A549 (cell line): ENCODE measurements around the gene RTN4R.

Source experiments
- CEBPB ChIP-seq, 2 experiments: fragments of >200 bp in 1 of 2; sonication (Bioruptor Twin) in 1 of 2; formaldehyde crosslinking in 1 of 2; IDR thresholded peaks; 2 replicates each; pipeline ENCODE4 v1.6.1; 2012 to 2016
- ELK1 ChIP-seq: fragments of 150-350 bp; IDR thresholded peaks from 2 replicates; pipeline ENCODE4 v1.6.1; 2014; ENCODE audit warnings: low read depth, mild to moderate bottlenecking, low read length
- EP300 ChIP-seq, 2 experiments: fragments of >200 bp; sonication (Bioruptor Twin); formaldehyde crosslinking; IDR thresholded peaks; 2 replicates in 1 of 2; 3 replicates in 1 of 2; pipeline ENCODE4 v1.6.1; 2016 to 2017
- POLR2A ChIP-seq: IDR thresholded peaks from 2 replicates; pipeline ENCODE4 v1.6.1; 2012; ENCODE audit warnings: mild to moderate bottlenecking, low read length
- REST ChIP-seq: fragments of 200-600 bp; sonication (generic); IDR thresholded peaks from 2 replicates; pipeline ENCODE4 v1.6.1; 2016; ENCODE audit warnings: antibody characterized with exemption, mild to moderate bottlenecking, moderate library complexity
- RNF2 ChIP-seq: fragments of 200-600 bp; sonication (generic); IDR thresholded peaks from 2 replicates; pipeline ENCODE4 v1.6.1; 2016; ENCODE audit warnings: low read depth, mild to moderate bottlenecking, antibody characterized with exemption, moderate library complexity, borderline replicate concordance
- TF ChIP-seq, protein P1 (sequence below): IDR thresholded peaks from 2 replicates; pipeline ENCODE4 v1.6.1; 2012; ENCODE audit warnings: low read depth, borderline replicate concordance
- TF ChIP-seq, protein P2 (sequence below): fragments of >200 bp; sonication (Bioruptor Twin); formaldehyde crosslinking; IDR thresholded peaks from 3 replicates; pipeline ENCODE4 v1.5.1; 2016

- TF ChIP-seq, protein P1, sequence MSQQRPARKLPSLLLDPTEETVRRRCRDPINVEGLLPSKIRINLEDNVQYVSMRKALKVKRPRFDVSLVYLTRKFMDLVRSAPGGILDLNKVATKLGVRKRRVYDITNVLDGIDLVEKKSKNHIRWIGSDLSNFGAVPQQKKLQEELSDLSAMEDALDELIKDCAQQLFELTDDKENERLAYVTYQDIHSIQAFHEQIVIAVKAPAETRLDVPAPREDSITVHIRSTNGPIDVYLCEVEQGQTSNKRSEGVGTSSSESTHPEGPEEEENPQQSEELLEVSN: no peak
- TF ChIP-seq CEBPB (IDR thresholded peaks at IDR 0.05): no peak
- no peak for TF ChIP-seq ELK1
- TF ChIP-seq, protein P2, sequence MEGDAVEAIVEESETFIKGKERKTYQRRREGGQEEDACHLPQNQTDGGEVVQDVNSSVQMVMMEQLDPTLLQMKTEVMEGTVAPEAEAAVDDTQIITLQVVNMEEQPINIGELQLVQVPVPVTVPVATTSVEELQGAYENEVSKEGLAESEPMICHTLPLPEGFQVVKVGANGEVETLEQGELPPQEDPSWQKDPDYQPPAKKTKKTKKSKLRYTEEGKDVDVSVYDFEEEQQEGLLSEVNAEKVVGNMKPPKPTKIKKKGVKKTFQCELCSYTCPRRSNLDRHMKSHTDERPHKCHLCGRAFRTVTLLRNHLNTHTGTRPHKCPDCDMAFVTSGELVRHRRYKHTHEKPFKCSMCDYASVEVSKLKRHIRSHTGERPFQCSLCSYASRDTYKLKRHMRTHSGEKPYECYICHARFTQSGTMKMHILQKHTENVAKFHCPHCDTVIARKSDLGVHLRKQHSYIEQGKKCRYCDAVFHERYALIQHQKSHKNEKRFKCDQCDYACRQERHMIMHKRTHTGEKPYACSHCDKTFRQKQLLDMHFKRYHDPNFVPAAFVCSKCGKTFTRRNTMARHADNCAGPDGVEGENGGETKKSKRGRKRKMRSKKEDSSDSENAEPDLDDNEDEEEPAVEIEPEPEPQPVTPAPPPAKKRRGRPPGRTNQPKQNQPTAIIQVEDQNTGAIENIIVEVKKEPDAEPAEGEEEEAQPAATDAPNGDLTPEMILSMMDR: no peak
- no peak for TF ChIP-seq REST
- TF ChIP-seq POLR2A: no peak
- TF ChIP-seq EP300 (IDR thresholded peaks at IDR 0.05): no peak
- TF ChIP-seq RNF2: no peak
Observed at GRCh38 chr22:20316844-20317401, 48.8 kb upstream of the RTN4R start.
